GM21786 (cell line): Measurements from ENCODE around the gene RNU6-8.

Source experiments
- ATAC-seq: cut with Tn5 transposase; IDR thresholded peaks from one replicate; pipeline ENCODE4 v1.9.1; 2021; ENCODE audit not compliant: unreplicated experiment

RNU6-8 gene

GRCh38 chr14:32202998-32203882, at the start of gene RNU6-8:
TSS of gene RNU6-8 (minus strand) at chr14:32203269.
- ATAC-seq, result peak; percentile 43

- ATAC-seq, result peak; percentile 79
Observed at GRCh38 chr14:32252030-32252670, 49.1 kb upstream of the RNU6-8 start.

GRCh38 chr14:32251530-32251929, 48.5 kb upstream of the RNU6-8 start:
- no peak for ATAC-seq

- no peak for ATAC-seq
Observed at GRCh38 chr14:32250681-32251080, 47.6 kb upstream of the RNU6-8 start.

GRCh38 chr14:32249780-32250179, 46.7 kb upstream of the RNU6-8 start:
- ATAC-seq, result no peak

GRCh38 chr14:32249371-32249770, 46.3 kb upstream of the RNU6-8 start:
- no peak for ATAC-seq

GRCh38 chr14:32246751-32247150, 43.7 kb upstream of the RNU6-8 start:
- no peak for ATAC-seq

- ATAC-seq, result peak; percentile 48
Observed at GRCh38 chr14:32244404-32244803, 41.3 kb upstream of the RNU6-8 start.

GRCh38 chr14:32233260-32233659, 30.2 kb upstream of the RNU6-8 start:
- no peak for ATAC-seq

GRCh38 chr14:32232481-32232880, 29.4 kb upstream of the RNU6-8 start:
- ATAC-seq, result no peak

- no peak for ATAC-seq
Observed at GRCh38 chr14:32230695-32231280, 27.7 kb upstream of the RNU6-8 start.

- no peak for ATAC-seq
Observed at GRCh38 chr14:32230181-32230580, 27.1 kb upstream of the RNU6-8 start.

GRCh38 chr14:32226056-32226455, 23.0 kb upstream of the RNU6-8 start:
- no peak for ATAC-seq

GRCh38 chr14:32225378-32225920, 22.4 kb upstream of the RNU6-8 start:
- ATAC-seq, result no peak

- peak; percentile 53 for ATAC-seq
Observed at GRCh38 chr14:32224737-32225377, 21.8 kb upstream of the RNU6-8 start.

- ATAC-seq, result no peak
Observed at GRCh38 chr14:32217301-32217700, 14.2 kb upstream of the RNU6-8 start.

GRCh38 chr14:32212833-32213232, 9.8 kb upstream of the RNU6-8 start:
- ATAC-seq, result no peak

- ATAC-seq, result no peak
Observed at GRCh38 chr14:32211068-32211404, 8.0 kb upstream of the RNU6-8 start.

- no peak for ATAC-seq
Observed at GRCh38 chr14:32209471-32209870, 6.4 kb upstream of the RNU6-8 start.

- ATAC-seq, result no peak
Observed at GRCh38 chr14:32208490-32208889, 5.4 kb upstream of the RNU6-8 start.

GRCh38 chr14:32206552-32206951, 3.5 kb upstream of the RNU6-8 start:
- no peak for ATAC-seq
